ENCODE measurements around the gene LARGE1. TPM values are rescaled to one million over a fixed set of nuclear protein-coding genes. Genes with fewer than 3 reads are reported as not detected.

Gene LARGE1
- total RNA-seq, 1 experiment from 2014 or later = 5.2 TPM

DNA sequence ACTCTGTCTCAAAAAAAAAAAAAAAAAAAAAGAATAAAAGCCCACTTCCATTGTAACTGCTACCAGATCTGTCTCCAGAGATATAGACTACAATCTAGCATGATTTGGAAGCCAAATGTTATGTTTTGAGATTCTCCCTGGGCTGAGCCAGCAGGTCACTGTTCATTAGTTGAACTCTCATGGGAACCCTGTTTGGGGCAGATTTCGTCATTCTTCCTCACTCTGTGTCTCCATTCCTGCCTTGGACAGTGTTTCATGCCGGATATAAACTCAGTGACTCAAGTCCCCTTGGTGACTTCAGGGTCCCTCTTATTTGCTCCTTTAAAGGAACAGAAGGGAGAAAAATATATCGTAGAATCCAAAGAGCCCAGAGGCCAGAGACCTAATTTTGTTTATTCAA, 378.1 kb downstream of the LARGE1 start:
- ChIA-PET CTCF (interaction anchor here (0.5 kb wide), 1 partner anchor 1614 kb away, joined by 4 read pairs; no protein-coding TSS in a partner anchor), POLR2A (no interaction called here)
- intact Hi-C loops (cut with micrococcal nuclease) = no loop called here
- Mint-ChIP-seq H3K36me3 (ENCODE audit: insufficient read depth, unreplicated experiment) (no peaks in the 10 kb centered on the region), H3K9me3 (ENCODE audit: unreplicated experiment) (peaks cover 7% of the 10 kb centered on the region), H3K27me3 (ENCODE audit: insufficient read depth, unreplicated experiment) (no peaks in the 10 kb centered on the region), H3K4me3 (ENCODE audit: unreplicated experiment) (no peak overlapping the region), H3K4me1 (ENCODE audit: insufficient read depth, unreplicated experiment) (no peaks in the 10 kb centered on the region), H3K27ac (ENCODE audit: low read depth, unreplicated experiment) (no peak overlapping the region)
- DNase-seq (ENCODE audit: unreplicated experiment) = no peak
- BruUV-seq (replicated peaks) = no TSS peak
- TF ChIP-seq, protein P1, sequence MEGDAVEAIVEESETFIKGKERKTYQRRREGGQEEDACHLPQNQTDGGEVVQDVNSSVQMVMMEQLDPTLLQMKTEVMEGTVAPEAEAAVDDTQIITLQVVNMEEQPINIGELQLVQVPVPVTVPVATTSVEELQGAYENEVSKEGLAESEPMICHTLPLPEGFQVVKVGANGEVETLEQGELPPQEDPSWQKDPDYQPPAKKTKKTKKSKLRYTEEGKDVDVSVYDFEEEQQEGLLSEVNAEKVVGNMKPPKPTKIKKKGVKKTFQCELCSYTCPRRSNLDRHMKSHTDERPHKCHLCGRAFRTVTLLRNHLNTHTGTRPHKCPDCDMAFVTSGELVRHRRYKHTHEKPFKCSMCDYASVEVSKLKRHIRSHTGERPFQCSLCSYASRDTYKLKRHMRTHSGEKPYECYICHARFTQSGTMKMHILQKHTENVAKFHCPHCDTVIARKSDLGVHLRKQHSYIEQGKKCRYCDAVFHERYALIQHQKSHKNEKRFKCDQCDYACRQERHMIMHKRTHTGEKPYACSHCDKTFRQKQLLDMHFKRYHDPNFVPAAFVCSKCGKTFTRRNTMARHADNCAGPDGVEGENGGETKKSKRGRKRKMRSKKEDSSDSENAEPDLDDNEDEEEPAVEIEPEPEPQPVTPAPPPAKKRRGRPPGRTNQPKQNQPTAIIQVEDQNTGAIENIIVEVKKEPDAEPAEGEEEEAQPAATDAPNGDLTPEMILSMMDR (IDR thresholded peaks at IDR 0.05; ENCODE audit: unreplicated experiment) = no peak

DNA sequence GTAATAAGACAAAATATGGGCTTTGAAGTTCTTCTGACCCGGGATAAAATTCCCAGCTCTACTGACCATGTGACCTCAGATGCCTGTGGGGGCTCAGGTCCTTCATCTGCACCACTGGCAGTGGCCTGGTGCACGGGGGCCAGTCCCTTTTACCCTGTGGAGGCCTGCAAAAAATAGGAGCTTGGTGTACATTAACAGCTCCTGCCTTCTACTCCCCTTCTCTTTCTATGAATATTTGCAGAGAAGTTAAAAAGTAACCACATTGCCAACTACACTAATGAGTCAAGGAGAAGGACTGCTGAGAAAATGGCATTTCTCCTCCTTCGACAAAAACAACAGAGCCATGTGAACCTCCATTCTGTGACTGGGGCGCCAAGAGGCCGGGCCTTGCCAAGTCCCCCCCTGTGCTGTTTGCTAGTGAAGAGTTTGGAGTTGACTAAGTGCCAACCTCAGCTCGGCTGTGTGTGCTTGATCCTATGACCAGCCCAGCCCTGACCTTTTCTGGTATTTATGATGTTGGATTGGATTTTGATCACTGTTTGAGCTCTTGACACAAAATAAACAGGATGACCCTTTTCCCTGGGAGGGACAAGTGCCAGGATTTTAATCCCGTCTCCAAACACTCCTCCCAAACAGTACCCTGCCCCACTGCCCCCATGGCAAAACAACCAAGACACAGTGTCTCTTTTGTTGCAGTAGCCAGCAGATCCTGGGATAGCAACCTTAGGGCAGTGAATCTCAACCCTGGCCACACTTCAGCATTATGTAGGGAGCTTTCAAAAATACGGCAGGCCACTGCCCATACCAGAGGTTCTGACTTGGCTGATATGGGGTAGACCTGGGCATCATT, 380.1 kb downstream of the LARGE1 start:
- Mint-ChIP-seq H3K4me3 (ENCODE audit: unreplicated experiment) (no peak overlapping the region), H3K9me3 (ENCODE audit: unreplicated experiment) (no peaks in the 10 kb centered on the region), H3K36me3 (ENCODE audit: insufficient read depth, unreplicated experiment) (no peaks in the 10 kb centered on the region), H3K27ac (ENCODE audit: low read depth, unreplicated experiment) (no peak overlapping the region), H3K4me1 (ENCODE audit: insufficient read depth, unreplicated experiment) (no peaks in the 10 kb centered on the region), H3K27me3 (ENCODE audit: insufficient read depth, unreplicated experiment) (no peaks in the 10 kb centered on the region)
- TF ChIP-seq, protein P1 (IDR thresholded peaks at IDR 0.05; ENCODE audit: unreplicated experiment) = no peak
- no peak for DNase-seq (ENCODE audit: unreplicated experiment)
- ChIA-PET POLR2A (interaction anchor here (1.5 kb wide), 1 partner anchor 10 kb away, joined by 6 read pairs; no protein-coding TSS in a partner anchor), CTCF (interaction anchor here (0.6 to 1.8 kb wide), 5 partner anchors 16 to 263 kb away, joined by 3 to 6 read pairs (median 3); no protein-coding TSS in a partner anchor)
- intact Hi-C loops (cut with micrococcal nuclease) = no loop called here
- BruUV-seq (replicated peaks) = no TSS peak

GRCh38 chr22:33539202-33539901, 380.9 kb downstream of the LARGE1 start:
- Mint-ChIP-seq H3K36me3 (ENCODE audit: insufficient read depth, unreplicated experiment) (no peaks in the 10 kb centered on the region), H3K4me1 (ENCODE audit: insufficient read depth, unreplicated experiment) (no peaks in the 10 kb centered on the region), H3K27me3 (ENCODE audit: insufficient read depth, unreplicated experiment) (no peaks in the 10 kb centered on the region), H3K4me3 (ENCODE audit: unreplicated experiment) (no peak overlapping the region), H3K27ac (ENCODE audit: low read depth, unreplicated experiment) (no peak overlapping the region), H3K9me3 (ENCODE audit: unreplicated experiment) (no peaks in the 10 kb centered on the region)
- CTCF ChIA-PET = interaction anchor here (0.6 to 1.8 kb wide), 2 partner anchors 26 to 39 kb away, joined by 3 to 6 read pairs; no protein-coding TSS in a partner anchor
- POLR2A ChIA-PET = interaction anchor here (1.5 kb wide), 1 partner anchor 9 kb away, joined by 6 read pairs; no protein-coding TSS in a partner anchor
- intact Hi-C loops (cut with micrococcal nuclease) = no loop called here
- no TSS peak for BruUV-seq (replicated peaks)
- TF ChIP-seq, protein P1 (IDR thresholded peaks at IDR 0.05; ENCODE audit: unreplicated experiment) = no peak
- no peak for DNase-seq (ENCODE audit: unreplicated experiment)

DNA sequence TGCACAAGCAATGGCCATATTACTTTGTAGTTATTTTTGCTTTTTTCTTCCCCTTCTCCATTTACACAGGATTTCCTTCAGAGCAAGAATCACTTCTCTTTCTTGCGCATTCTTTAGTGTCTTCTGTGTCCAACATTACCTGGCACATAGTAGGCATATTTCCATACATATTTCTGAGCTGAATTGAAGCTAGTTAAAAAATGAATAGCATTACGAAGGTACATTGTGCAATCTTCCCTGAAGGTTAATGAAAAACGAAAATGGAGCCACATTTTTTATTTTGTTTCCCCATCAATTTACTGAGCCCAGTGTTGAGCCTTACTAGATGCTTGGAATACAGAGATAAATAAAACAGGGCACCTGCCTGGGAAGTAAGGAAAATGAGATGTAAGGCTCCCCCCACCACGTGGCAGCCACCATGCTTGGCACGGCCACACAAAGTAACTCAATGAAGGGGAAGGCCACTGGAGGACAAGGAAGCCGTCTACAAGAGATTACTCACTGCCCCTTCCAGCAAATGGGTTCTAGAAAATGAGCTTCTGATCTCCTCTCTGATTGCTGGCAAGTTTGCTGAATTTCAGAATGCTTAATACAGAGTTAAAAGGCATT, 381.9 kb downstream of the LARGE1 start:
- no peaks in the 10 kb centered on the region for H3K36me3 Mint-ChIP-seq (ENCODE audit: insufficient read depth, unreplicated experiment)
- no TSS peak for BruUV-seq (replicated peaks)
- intact Hi-C loops (cut with micrococcal nuclease) = no loop called here
- ChIA-PET POLR2A (no interaction called here), CTCF (interaction anchor here (0.6 to 1.8 kb wide), 3 partner anchors 20 to 236 kb away, joined by 3 to 6 read pairs (median 3); no protein-coding TSS in a partner anchor)
- no peaks in the 10 kb centered on the region for H3K9me3 Mint-ChIP-seq (ENCODE audit: unreplicated experiment)
- TF ChIP-seq, protein P1 (IDR thresholded peaks at IDR 0.05; ENCODE audit: unreplicated experiment) = no peak
- no peak overlapping the region for H3K4me3 Mint-ChIP-seq (ENCODE audit: unreplicated experiment)
- H3K27me3 Mint-ChIP-seq (ENCODE audit: insufficient read depth, unreplicated experiment) = no peaks in the 10 kb centered on the region
- no peaks in the 10 kb centered on the region for H3K4me1 Mint-ChIP-seq (ENCODE audit: insufficient read depth, unreplicated experiment)
- DNase-seq (ENCODE audit: unreplicated experiment) = no peak
- H3K27ac Mint-ChIP-seq (ENCODE audit: low read depth, unreplicated experiment) = no peak overlapping the region

All from MCF 10A (cell line).